Lung (tissue), 12 donors: ENCODE results near the gene GASK1A. TPM values are rescaled to one million over a fixed set of nuclear protein-coding genes. Genes with fewer than 3 reads are reported as not detected.
"Not testable (repeated sequence)": the region's sequence is repeated elsewhere in the genome, so short reads cannot be mapped to it uniquely, and the experiment has no call there.

Source experiments
- ATAC-seq: fragments of 200-7000 bp; cut with Tn5 transposase; one replicate; pipeline ENCODE4 v1.9.1; 2020; ENCODE audit warnings: moderate number of reproducible peaks; ENCODE audit not compliant: insufficient read depth, low FRiP score
- DNase-seq, 3 donors: peaks; one replicate each; pipeline ENCODE4 v3.0.0-alpha.2; 2013 to 2017
- H3K27ac ChIP-seq, 2 donors: one replicate each; pipeline ENCODE4 v1.5.1; 2013; ENCODE audit warnings: mild to moderate bottlenecking in 2 of 2, moderate library complexity in 2 of 2, control low read depth in 1 of 2, inconsistent platforms in 1 of 2, low read depth in 1 of 2, low read length in 1 of 2
- H3K27me3 ChIP-seq, 3 donors: one replicate each; pipeline ENCODE4 v1.5.1; 2013; ENCODE audit warnings: low read length in 2 of 3; ENCODE audit not compliant: control insufficient read depth in 3 of 3, insufficient read depth in 3 of 3
- H3K36me3 ChIP-seq, 4 donors: one replicate each; pipeline ENCODE4 v1.5.1; 2013; ENCODE audit warnings: low read length in 4 of 4, mild to moderate bottlenecking in 1 of 4, moderate library complexity in 1 of 4; ENCODE audit not compliant: control insufficient read depth in 4 of 4, insufficient read depth in 4 of 4
- H3K4me1 ChIP-seq, 5 donors: one replicate each; pipeline ENCODE4 v1.5.1; 2013; ENCODE audit warnings: low read length in 5 of 5, mild to moderate bottlenecking in 2 of 5, moderate library complexity in 1 of 5; ENCODE audit not compliant: control insufficient read depth in 5 of 5, insufficient read depth in 5 of 5
- H3K4me3 ChIP-seq: one replicate; pipeline ENCODE4 v1.5.1; 2013; ENCODE audit warnings: mild to moderate bottlenecking, control low read depth, moderate library complexity
- H3K9ac ChIP-seq, 2 donors: one replicate each; pipeline ENCODE4 v1.5.1; 2013; ENCODE audit warnings: low read length in 2 of 2, control low read depth in 1 of 2; ENCODE audit not compliant: insufficient read depth in 1 of 2
- H3K9me3 ChIP-seq, 4 donors: one replicate each; pipeline ENCODE4 v1.5.1; 2013; ENCODE audit warnings: low read length in 3 of 4, mild to moderate bottlenecking in 1 of 4, moderate library complexity in 1 of 4; ENCODE audit not compliant: control insufficient read depth in 4 of 4, insufficient read depth in 3 of 4
- CTCF ChIP-seq: IDR thresholded peaks from 2 replicates; pipeline ENCODE4 v1.5.1; 2012; ENCODE audit warnings: mild to moderate bottlenecking; ENCODE audit errors: control extremely low read depth, extremely low read depth
- WGBS, 2 donors: extraction: QIAGEN DNeasy Blood & Tissue Kit; methylation state at CpG; one replicate each; pipeline ENCODE4 v1.1.7; 2013; 5-methylcytosine and 5-hydroxymethylcytosine counted together
- polyA plus RNA-seq, 2 donors: library from polyadenylated mRNA; stranded (reverse); fragments of 200-250 nt; gene quantifications; one replicate each; pipeline ENCODE4 v1.2.1, GENCODE V29; 2013
- total RNA-seq, 2 donors: library from RNA; depleted of rRNA in 1 of 2; stranded (reverse); fragments of >200 nt in 1 of 2; gene quantifications; one replicate each; pipeline ENCODE4 v1.2.1, GENCODE V29; 2014 to 2021
- donor health status: control.
- donor health status: control.
- donor health status: Bipolar disorder and iron deficiency.
- donor health status: healthy.
- donor health status: DM: yes; HTN: yes; CAD: no.

Gene GASK1A
- total and polyA plus RNA-seq, 4 donors, result 1.5 to 16.1 (median 5.1) TPM

GRCh38 chr3:43038010-43038409, 58.9 kb downstream of the GASK1A start:
- no peaks in the 10 kb centered on the region for H3K27me3 ChIP-seq
- H3K36me3 ChIP-seq, result no peaks in the 10 kb centered on the region
- H3K4me3 ChIP-seq, result no peak overlapping the region
- H3K4me1 ChIP-seq, result no peaks in the 10 kb centered on the region
- no peak for TF ChIP-seq CTCF
- no peak overlapping the region for H3K9ac ChIP-seq
- peaks cover 0 to 2% (median 0%) of the 10 kb centered on the region in 4 donors for H3K9me3 ChIP-seq
- ATAC-seq, result no peak
- H3K27ac ChIP-seq, result no peak overlapping the region
- 78 to 86% methylated on average over 7 of the region's 7 CpGs for WGBS, 2 donors
- no peak for DNase-seq

GRCh38 chr3:43041517-43041916, 62.4 kb downstream of the GASK1A start:
- Histone ChIP-seq H3K27me3 (no peaks in the 10 kb centered on the region), H3K4me1 (no peaks in the 10 kb centered on the region), H3K36me3 (no peaks in the 10 kb centered on the region), H3K4me3 (no peak overlapping the region), H3K27ac (no peak overlapping the region), H3K9ac (no peak overlapping the region), H3K9me3 (peaks cover 0 to 19% (median 5%) of the 10 kb centered on the region in 4 donors)
- no peak for TF ChIP-seq CTCF
- no peak for ATAC-seq
- 93 to 98% methylated on average over 2 of the region's 2 CpGs for WGBS, 2 donors
- DNase-seq, result no peak

GRCh38 chr3:43043071-43043766, 64.1 kb downstream of the GASK1A start:
- H3K27me3 ChIP-seq, result no peaks in the 10 kb centered on the region
- no peak for DNase-seq
- no peaks in the 10 kb centered on the region for H3K36me3 ChIP-seq
- H3K4me1 ChIP-seq, result no peaks in the 10 kb centered on the region
- H3K9ac ChIP-seq, result no peak overlapping the region
- H3K9me3 ChIP-seq, result peaks cover 0 to 30% (median 7%) of the 10 kb centered on the region in 4 donors
- no peak for ATAC-seq
- TF ChIP-seq CTCF, result no peak
- H3K4me3 ChIP-seq, result no peak overlapping the region
- WGBS, 2 donors, result 73 to 76% methylated on average over 3 of the region's 3 CpGs
- H3K27ac ChIP-seq, result no peak overlapping the region

GRCh38 chr3:43043793-43044192, 64.7 kb downstream of the GASK1A start:
- DNase-seq (no peak), ATAC-seq (no peak)
- H3K9me3 ChIP-seq, result peaks cover 0 to 34% (median 11%) of the 10 kb centered on the region in 4 donors
- WGBS, 2 donors, result 93 to 96% methylated on average over 2 of the region's 2 CpGs
- no peaks in the 10 kb centered on the region for H3K4me1 ChIP-seq
- H3K4me3 ChIP-seq, result no peak overlapping the region
- no peak for TF ChIP-seq CTCF
- H3K27ac ChIP-seq, result no peak overlapping the region
- no peak overlapping the region for H3K9ac ChIP-seq
- H3K36me3 ChIP-seq, result no peaks in the 10 kb centered on the region
- no peaks in the 10 kb centered on the region for H3K27me3 ChIP-seq

- not testable (repeated sequence) for H3K4me1 ChIP-seq, H3K27me3 ChIP-seq, H3K4me3 ChIP-seq, ATAC-seq, H3K9ac ChIP-seq, H3K27ac ChIP-seq, H3K36me3 ChIP-seq, DNase-seq
- H3K9me3 ChIP-seq, result peaks cover 0 to 34% (median 15%) of the 10 kb centered on the region in 4 donors
These were observed 66.0 kb downstream of the GASK1A start for GRCh38 chr3:43045079-43045478.
